K562 (cell line): ENCODE measurements around the gene ADAM8. TPM values are rescaled to one million over a fixed set of nuclear protein-coding genes. Genes with fewer than 3 reads are reported as not detected.
A peak's percentile ranks its signal among the peaks of the same experiment; 100 is the strongest.

ENCODE experiments used
- ASH1L ChIP-seq: fragments of 450-650 bp; IDR thresholded peaks from 2 replicates; pipeline ENCODE4 v1.6.1; 2018; ENCODE audit warnings: borderline replicate concordance, mild to moderate bottlenecking, low read depth; ENCODE audit not compliant: partially characterized antibody
- BCOR ChIP-seq: fragments of 450-650 bp; IDR thresholded peaks from 2 replicates; pipeline ENCODE4 v1.6.1; 2016
- BHLHE40 ChIP-seq: IDR thresholded peaks from 2 replicates; pipeline ENCODE4 v1.6.1; 2011; ENCODE audit warnings: low read length, improper control_type of control experiment
- BRD4 ChIP-seq: fragments of 200-600 bp; sonication (generic); IDR thresholded peaks from 2 replicates; pipeline ENCODE4 v1.6.1; 2017; ENCODE audit warnings: inconsistent platforms
- CXXC5 ChIP-seq: fragments of 250-450 bp; sonication (Bioruptor Pico); IDR thresholded peaks from 2 replicates; pipeline ENCODE4 v1.8.0; 2022; ENCODE audit warnings: inconsistent platforms, mild to moderate bottlenecking, moderate library complexity
- FIP1L1 ChIP-seq: fragments of 200-400 bp; formaldehyde crosslinking; IDR thresholded peaks from 2 replicates; pipeline ENCODE4 v1.6.1; 2018; ENCODE audit warnings: mild to moderate bottlenecking, low read depth, low read length; ENCODE audit not compliant: poor library complexity, severe bottlenecking
- GTF2E2 ChIP-seq: fragments of 200-800 bp; sonication (Bioruptor generic); IDR thresholded peaks from 2 replicates; pipeline ENCODE4 v1.6.1; 2016; ENCODE audit warnings: missing genetic modification characterization, missing compliant biosample characterization
- JUNB ChIP-seq: fragments of 450-650 bp; formaldehyde crosslinking; conservative IDR thresholded peaks from 2 replicates; pipeline ENCODE4 v1.4.0; 2020; ENCODE audit warnings: mild to moderate bottlenecking
- MNT ChIP-seq, 2 experiments: fragments of 450-650 bp; conservative IDR thresholded peaks; 2 replicates each; pipeline ENCODE4 v1.6.1; 2017; ENCODE audit warnings: mild to moderate bottlenecking in 2 of 2, moderate library complexity in 2 of 2
- MYNN ChIP-seq, 2 experiments: sonication (generic); formaldehyde crosslinking in 1 of 2; IDR thresholded peaks; 2 replicates each; pipeline versions ENCODE4 v1.5.0 to v1.6.1; 2016 to 2020; ENCODE audit warnings: antibody characterized with exemption in 1 of 2, missing genetic modification reagents in 1 of 2
- NR2F6 ChIP-seq: fragments of 450-650 bp; formaldehyde crosslinking; IDR thresholded peaks from 2 replicates; pipeline ENCODE4 v1.4.0; 2020; ENCODE audit warnings: mild to moderate bottlenecking
- POLR2AphosphoS2 ChIP-seq: IDR thresholded peaks from 2 replicates; pipeline ENCODE4 v1.6.1; 2012; ENCODE audit warnings: low read length, improper control_type of control experiment
- REST ChIP-seq, 2 experiments: fragments of 450-650 bp; formaldehyde crosslinking in 1 of 2; IDR thresholded peaks; 2 replicates each; pipeline versions ENCODE4 v1.4.0 to v1.6.1; 2014 to 2020; ENCODE audit warnings: mild to moderate bottlenecking in 2 of 2, borderline replicate concordance in 1 of 2, low read depth in 1 of 2
- SREBF1 ChIP-seq: fragments of 150-350 bp; IDR thresholded peaks from 2 replicates; pipeline ENCODE4 v1.6.1; 2014; ENCODE audit warnings: antibody characterized with exemption, low read depth, low read length, borderline replicate concordance
- ZBTB5 ChIP-seq: fragments of 450-650 bp; IDR thresholded peaks from 2 replicates; pipeline ENCODE4 v1.6.1; 2017; ENCODE audit warnings: antibody characterized with exemption
- ZC3H8 ChIP-seq: fragments of 450-650 bp; IDR thresholded peaks from 2 replicates; pipeline ENCODE4 v1.6.1; 2017
- ZNF766 ChIP-seq: fragments of 200-800 bp; sonication (Bioruptor generic); conservative IDR thresholded peaks from 2 replicates; pipeline ENCODE4 v1.6.1; 2016; ENCODE audit warnings: missing genetic modification characterization, missing compliant biosample characterization
- polyA plus RNA-seq, 8 experiments: library from polyadenylated mRNA; depleted of rRNA in 4 of 8; stranded (reverse) in 5 of 8; unstranded in 3 of 8; fragments of >200 nt; fragmentation: Nextera tagmentation in 2 of 8; fragmentation: Illumina TruSeq in 1 of 8; extraction: Ambion mirVana in 2 of 8; extraction: Trizol in 1 of 8; gene quantifications; 2 replicates each; pipeline versions ENCODE4 v1.2.1 to v1.2.3, GENCODE V29; 2011 to 2014; ENCODE audit warnings: inconsistent platforms in 1 of 8, missing spikeins in 1 of 8
- total RNA-seq, 7 experiments: library from RNA; depleted of rRNA in 6 of 7; stranded (reverse); fragments of >200 nt in 6 of 7; fragmentation: Illumina TruSeq in 2 of 7; extraction: Trizol in 2 of 7; gene quantifications; 2 replicates each; pipeline versions ENCODE4 v1.2.1 to v1.2.3, GENCODE V29; 2011 to 2021; ENCODE audit warnings: low replicate concordance in 1 of 7

Gene ADAM8
- total and polyA plus RNA-seq, 9 of the 15 experiments (the other 6 are each of a cell fraction or from before 2014, with no cell fraction given) = 0.07 to 7.0 (median 1.1) TPM

- TF ChIP-seq BCOR (peak; percentile 59), ZC3H8 (no peak), POLR2AphosphoS2 (no peak), JUNB (CRISPR knock-in tag) (no peak), BHLHE40 (peak; percentile 50; the same call in 1 of the 2 replicates), ZBTB5 (no peak), FIP1L1 (peak; percentile 66), REST (IDR thresholded peaks at IDR 0.05; ENCODE audit: borderline replicate concordance) (peak; percentile 50; the same call in 1 of the 2 replicates), REST (CRISPR knock-in tag; IDR thresholded peaks at IDR 0.05; ENCODE audit: low read depth) (no peak), BRD4 (no peak), NR2F6 (CRISPR knock-in tag) (no peak), GTF2E2 (tag) (no peak), ASH1L (no peak), MYNN (IDR thresholded peaks at IDR 0.05) (no peak), MYNN (CRISPR knock-in tag; IDR thresholded peaks at IDR 0.05) (no peak), CXXC5 (CRISPR knock-in tag) (peak; percentile 58), ZNF766 (CRISPR knock-in tag) (no peak), MNT (conservative IDR thresholded peaks at IDR 0.05) (peak; percentile 21 to 49; a peak in 2 of 4 replicates), SREBF1 (no peak)
These were observed 41.9 kb upstream of the ADAM8 start (continued) for GRCh38 chr10:133318494-133319127.
